HG03565 (cell line): ENCODE data around the gene LYPD4.

Experiments
- ATAC-seq: cut with Tn5 transposase; IDR thresholded peaks from one replicate; pipeline ENCODE4 v1.9.1; 2021; ENCODE audit warnings: mild to moderate bottlenecking, moderate library complexity; ENCODE audit not compliant: unreplicated experiment

The LYPD4 gene

DNA sequence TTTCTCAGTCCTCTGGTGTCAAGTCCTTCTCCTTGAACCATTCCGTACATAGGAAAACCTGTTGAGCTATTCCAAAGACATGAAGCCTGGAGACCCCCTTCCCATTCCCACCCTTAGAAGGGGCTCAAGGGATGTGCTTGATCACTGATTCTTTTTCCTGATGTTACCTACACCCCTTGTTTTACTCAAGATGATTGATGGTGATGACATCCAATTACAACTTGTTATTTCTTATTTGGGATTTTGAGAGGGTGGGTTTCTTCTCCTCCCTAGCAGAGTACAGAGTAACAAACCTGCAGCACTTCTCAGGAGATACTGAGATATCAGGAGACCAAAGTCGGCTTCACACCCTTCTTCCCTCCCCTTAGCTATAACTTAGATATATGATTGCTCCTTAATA lies 8.9 kb upstream of the LYPD4 start:
- ATAC-seq: no peak

DNA sequence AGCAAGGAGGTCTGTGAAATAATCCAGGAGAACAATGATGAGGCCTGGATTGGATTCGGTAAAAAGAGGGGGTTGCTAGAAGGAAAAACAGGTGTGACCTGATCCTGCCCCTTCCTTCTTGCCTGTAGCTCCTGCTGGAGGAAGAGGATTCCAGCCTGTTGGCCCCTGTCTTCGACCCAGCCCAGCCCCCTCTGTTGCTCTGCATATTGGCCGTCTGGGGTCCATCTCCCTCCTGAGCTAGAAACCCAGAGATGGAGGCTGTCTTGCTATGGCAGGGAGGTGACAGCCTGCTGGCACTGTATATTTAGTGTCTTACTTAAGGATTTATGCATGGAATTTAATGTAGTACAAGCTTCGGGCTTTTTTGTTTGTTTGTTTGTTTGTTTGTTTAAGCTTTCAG lies 7.0 kb upstream of the LYPD4 start:
- no peak for ATAC-seq

DNA sequence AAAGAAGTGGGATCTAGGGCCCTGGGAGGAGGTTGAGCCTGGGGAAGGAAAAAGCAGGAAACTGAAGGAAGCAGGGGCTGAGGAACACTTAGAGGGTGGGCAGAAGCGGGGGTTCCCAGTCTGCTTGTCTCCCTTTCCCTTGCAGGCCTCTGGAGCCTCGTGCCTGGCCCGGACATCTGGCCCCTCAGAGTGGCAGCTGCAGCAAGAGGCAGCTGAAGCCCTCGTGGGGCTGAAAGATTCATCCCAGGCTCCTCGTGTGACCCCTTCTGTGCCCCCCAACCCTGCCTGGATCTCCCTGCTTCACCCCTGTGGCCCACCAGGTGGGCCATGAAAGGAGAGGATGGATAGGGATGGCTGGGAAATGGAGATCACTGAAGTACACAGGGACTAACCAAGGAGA lies 5.9 kb upstream of the LYPD4 start:
- no peak for ATAC-seq

DNA sequence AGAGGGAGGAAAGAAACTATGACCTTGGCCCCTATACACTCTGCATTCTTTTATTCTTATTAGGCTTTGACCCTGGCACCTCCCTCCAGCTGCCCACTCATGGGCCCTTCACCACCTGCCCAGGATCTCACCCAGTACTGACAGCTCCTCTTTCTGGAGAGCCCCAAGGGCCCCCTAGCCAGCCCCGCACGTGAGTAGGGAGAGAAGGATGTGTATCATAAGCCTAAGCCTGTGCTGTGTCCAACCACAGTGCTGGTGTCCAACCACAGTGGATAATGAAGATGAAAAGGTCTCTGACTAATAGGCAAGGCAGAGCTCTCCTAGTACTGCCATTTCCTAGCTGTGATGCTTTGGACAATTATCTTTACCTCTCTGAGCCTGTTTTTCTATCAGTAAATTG lies 4.6 kb upstream of the LYPD4 start:
- ATAC-seq: no peak

DNA sequence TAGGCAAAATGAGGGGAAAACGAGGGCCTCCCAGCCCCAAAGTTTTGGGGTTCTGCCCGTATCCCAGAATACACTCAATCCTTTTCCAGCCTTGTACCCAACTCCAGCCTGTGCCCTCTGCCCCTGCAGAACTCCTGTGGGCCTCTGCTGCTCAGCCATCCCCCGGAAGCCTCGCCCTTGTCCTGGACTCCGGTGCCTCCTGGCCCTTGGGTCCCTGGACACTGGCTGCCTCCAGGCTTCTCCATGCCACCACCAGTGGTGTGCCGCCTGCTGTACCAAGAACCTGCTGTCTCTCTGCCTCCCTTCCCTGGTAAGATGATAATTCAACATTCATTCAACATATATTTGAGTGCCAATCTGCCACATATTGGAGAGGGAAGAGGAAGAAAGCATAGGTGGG lies 4.2 kb upstream of the LYPD4 start:
- ATAC-seq: no peak

DNA sequence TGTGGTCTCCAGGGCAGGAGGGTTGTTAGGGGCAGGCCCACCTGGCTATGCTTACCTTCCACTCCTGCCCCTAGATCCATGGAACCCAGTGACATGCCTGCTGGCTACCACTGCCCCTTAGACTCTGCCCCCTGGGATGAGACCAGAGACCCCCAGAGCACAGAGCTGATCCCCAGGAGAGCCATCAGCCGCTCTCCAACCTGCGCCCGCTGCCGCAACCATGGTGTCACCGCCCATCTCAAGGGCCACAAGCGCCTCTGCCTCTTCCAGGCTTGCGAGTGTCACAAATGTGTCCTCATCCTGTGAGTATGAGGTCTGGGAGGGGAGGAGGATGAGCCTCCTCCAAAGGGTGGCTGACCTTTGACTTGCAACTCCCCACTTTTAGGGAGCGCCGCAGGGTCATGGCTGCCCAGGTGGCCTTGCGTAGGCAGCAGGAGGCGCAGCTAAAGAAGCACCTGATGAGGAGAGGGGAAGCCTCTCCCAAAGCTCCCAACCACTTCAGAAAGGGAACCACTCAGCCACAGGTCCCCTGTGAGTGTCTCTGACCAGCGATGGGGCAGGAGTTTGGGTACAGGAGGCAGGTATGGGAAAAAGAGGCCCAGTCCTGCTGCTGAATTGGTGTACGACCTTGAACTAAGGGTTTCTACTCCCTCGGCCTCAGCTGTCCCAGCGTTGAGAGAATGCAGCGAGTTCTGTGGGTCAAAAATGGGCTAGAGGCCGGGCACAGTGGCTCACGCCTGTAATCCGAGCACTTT lies 3.0 kb upstream of the LYPD4 start:
- no peak for ATAC-seq

DNA sequence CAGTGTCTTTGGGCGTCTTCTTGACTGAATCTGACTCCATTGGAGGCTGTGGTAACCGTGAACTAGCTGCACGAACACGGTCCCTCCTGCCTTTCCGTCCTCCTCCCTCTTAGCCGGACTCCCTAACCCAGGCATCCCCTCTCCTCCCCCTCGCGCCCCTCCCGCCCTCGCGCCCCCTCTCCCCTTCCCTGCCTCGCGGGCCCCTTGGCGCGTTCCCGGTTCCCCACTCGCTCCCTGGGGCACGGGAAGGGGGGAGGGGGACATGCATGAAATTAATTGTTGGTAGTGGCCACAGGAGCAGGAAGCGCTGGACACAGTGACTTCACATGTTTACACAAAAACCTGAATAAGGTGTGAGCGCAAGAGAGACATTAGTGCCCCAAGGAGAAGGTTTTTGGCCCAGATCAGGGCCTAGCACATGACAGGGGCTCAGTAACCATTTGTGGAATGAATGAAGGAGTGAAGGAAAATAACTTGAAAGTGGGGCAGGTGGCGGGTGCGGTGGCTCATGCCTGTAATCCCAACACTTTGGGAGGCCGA lies 638 bp upstream of the LYPD4 start:
- no peak for ATAC-seq

DNA sequence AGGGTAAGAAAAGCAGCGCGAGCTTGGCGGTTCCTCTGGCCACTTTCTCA lies 343 bp upstream of the LYPD4 start, which contains the start of gene DMRTC2:
Gene DMRTC2 (plus strand): TSS at position 42 of the 50 bp plus-strand sequence. CDS start 2,387 bp downstream, outside the sequence.
- ATAC-seq: no peak

DNA sequence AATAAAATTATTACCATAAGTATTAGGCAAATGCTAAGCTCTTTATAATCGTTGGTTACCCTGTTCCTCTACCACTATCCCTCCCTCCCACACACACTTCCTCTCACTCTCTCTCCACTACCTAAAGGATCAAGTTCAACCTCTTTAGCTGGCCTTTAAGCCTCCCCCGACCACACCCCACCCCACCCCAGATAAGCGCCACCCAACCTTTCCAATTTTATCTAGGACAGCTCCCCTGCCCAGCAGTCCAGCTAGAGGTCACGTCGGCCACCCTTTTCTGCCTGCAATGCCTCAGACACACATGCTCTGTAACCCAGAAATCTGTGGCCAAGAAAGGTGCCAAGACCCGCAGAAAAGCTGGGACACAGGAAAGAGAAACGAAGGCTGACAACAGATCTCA lies 1.1 kb downstream of the LYPD4 start:
- no peak for ATAC-seq

DNA sequence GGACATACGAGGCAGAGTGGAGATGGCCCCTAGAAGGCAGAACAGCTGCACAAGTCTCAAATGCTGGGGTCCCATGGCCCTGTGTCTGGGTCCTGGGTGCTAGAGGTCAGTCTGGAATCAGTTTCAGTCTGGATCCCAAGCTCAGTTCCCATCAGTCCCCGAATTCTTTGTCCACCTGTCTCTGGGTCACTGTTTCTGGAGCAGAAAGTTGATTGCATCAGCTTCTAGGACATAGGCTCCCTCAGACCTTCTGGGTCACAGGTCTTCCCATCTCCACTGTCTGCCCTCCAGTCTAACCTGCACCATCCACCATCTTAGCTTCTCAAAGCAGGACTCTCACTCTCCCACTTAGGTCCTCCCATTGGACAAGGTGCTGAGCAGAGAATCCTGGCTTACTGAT lies 5.3 kb downstream of the LYPD4 start:
- no peak for ATAC-seq

DNA sequence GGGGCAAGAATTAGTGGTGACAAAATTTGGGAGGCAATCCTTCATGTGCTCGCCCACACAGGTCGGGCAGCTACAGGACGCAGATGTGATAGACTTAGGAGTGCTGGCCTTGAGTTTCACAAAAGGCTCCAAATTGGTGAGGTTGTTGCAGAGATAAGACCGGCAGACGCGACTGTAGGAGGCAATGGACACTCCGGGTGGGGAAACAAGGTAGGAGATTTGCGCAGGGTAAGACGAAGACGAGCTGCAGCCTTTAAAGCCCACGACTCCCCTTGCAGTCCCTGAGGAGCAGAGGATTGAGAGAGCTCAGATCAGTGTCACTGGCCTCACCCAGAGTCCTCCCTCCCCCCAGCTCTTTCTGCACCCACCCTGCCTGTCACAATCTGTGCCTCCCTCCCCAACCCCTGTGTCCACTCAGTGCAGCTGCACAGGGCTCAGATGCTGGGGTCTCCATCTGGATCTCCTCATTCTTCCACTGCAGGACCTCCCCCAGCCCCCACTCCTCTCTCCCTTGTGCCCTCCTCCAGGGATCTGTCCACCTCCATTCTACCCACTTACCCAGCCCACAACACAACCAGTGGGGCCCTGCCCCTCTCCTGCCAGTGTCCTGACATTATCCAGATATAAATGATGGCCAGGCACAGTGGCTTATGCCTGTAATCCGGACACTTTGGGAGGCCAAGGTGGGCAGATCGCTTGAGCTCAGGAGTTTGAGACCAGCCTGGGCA lies 6.3 kb downstream of the LYPD4 start:
- no peak for ATAC-seq

DNA sequence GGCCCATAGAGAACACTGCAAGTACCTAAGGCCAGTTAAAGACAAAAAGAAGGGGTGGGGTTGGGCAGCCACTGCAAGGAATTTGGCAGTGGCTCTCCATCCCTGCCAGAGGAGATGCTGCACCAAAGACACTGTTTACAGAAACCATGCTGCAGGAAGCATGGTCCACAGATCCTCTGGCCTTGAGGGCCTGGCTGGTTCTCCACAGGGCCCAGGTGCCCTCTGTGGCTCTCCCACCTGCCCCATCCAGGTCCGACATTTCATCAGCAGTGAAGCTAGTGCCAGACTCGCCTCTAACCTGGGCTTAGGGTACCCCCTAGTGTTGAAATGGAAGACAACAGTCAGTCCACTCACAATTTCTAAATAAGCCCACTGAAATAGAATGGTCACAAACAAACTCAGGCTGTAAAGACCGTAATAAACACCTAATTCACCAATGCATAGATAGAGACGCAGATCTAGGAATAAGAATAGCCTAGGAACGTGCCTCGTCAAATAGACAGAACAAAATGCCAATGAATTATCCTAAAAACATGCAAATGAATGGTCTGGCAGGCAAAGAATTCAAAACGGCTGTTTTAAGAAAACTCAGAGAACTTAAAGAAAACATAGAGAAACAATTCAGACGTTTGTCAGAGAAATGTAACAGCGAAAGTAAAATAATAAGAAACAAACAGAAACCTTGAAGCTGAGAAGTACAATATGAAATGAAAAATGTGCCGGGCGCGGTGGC lies 23.3 kb downstream of the LYPD4 start:
- no peak for ATAC-seq

DNA sequence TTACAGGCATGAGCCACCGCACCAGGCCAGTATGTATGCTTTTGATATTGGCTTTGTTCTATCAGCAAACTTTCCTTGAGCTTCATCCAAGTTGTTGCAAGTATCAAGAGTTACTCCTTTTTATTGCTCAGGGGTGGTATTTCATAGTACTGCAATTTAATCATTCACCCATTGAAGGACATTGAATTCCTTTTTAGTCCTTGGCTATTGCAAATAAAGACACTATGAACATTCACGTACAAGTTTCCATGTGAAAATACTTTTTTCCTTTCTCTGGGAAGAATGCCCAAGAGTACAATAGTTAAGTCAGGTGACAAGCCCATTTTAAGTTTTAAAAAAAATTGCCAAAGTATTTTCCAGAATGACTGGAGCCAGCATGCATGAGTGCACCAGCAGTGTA lies 27.7 kb downstream of the LYPD4 start:
- no peak for ATAC-seq

DNA sequence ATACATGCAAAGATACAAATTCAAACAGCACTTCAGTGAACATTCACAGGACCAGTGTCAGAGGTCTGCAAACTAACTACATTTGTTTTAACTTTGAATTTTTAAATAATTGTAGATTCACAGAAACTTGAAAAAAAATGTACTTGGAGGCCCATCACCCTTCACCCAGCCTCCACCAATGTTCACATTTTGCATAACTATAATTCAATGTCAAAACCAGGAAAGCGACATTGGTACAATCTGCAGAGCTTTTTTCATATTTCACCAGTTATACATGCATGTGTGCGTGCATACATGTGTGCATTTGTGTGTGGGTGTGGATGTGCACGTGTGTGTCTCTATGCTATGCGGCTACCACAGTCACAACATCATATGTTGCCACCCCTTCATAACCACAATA lies 29.2 kb downstream of the LYPD4 start:
- ATAC-seq: no peak

DNA sequence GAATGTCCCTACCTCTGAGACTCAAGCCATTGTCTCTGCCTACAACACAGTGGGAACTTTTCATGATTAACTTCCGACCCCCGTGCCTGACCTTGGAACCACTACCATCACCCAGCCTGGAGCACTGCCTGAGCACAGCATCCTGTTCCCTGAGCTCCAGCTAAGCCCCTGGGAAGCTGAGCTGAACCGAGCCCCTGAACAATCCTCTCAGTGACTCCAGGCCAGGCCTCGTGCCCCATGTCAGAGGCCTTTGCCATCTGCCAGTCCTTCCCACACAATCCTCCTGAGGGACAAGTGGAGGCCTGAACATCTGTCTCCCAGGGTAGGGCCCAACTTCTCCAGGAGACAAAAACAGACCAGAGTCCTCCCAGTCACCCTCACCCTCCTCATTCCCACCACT lies 30.6 kb downstream of the LYPD4 start:
- no peak for ATAC-seq

DNA sequence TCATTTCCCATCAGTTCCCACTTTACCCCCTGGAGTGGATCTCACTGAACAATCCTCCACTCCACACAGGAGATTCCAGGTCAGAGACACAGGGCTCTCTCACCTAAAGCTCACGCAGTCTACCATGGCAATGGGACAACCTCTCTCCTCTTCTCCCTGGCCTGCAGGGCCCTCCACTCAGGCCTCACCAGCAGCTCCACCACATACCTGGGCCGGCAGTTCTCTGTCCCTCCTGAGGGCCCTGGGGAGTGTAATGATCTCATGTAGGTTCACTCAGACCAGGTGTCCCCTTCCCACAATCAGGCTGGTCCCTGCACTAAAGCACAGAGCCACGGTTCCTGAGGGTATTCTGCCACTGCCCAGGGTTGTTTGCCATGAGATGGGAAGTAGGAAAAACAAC lies 32.5 kb downstream of the LYPD4 start:
- no peak for ATAC-seq

DNA sequence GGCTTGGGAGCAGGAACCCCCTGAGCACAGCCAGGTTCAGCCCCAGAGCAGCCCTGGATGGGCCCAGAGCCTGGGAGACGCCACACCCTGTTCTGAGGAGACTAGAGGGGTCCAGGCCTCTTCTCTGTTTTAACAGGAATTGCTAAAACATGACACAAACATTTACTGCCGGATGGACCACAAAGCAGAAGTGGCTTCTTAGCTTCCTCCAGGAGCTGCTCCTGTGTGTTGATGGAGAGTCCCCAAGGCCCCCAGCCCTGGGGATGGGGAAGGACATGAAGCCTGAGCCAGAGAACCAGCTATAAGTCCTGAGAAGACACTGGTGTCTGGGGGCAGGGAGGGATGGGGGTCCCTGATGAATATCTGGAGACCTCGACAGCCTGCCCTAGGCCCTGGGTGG lies 33.4 kb downstream of the LYPD4 start:
- ATAC-seq: no peak

DNA sequence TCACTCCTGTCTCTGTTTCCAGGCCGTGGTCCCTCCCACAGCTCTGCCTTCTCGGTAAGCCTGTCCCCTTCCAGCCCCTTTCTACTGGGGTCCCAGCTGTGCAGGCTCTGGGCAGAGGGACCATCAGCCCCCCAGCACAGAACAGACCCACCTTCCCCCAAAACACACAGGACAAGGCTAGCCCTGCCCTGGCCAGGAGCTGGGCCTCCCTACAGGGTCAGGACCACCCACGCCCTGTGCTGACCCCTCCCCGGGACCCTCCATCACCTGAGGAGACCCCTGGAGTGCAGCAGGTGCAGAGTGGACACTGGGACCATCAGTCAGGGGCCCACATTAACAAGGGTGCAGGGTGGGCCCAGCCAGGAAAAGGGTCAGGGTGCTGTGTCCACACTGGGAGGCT lies 34.2 kb downstream of the LYPD4 start:
- ATAC-seq: no peak

DNA sequence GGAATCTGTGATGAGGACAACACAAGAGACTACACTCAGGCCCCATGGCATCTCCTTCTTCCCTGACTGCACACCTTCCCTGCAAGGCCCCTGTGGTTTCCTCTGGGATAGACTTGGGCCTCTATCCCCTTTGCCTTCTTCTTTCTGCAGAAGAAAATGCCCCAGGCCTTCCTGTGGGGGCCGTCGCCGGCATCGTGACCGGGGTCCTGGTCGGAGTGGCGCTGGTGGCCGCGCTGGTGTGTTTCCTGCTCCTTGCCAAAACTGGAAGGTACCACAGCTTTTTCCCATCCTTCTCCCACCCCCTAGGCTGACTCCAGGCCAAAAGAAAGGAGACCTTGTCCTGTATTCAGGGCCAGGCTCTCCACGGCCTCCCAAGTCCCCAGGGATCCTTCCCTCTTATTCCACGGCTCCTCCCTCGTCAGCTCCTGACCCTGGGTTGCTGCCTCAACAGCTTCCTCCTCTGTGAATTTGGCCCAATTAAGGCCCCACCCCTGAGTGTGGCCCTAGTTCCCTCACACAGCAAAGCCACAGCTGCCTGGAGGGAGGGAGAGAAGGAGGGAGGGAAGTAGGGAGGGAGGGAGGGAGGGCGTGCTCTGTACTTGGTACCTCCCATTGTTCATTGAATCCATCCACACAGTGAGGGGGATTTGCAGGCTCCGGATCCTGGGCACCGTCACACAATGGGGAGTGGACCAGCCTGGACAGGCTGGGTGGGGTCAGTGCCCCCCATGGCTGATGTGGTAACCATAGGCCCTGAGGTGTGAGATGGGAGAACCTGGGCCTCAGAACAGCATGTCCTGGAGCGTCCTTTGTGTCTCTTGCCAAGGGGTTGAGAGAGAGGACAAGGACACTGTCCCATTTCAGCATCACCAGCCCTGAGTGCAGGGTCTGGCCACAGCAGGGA lies 35.6 kb downstream of the LYPD4 start:
- ATAC-seq: no peak

DNA sequence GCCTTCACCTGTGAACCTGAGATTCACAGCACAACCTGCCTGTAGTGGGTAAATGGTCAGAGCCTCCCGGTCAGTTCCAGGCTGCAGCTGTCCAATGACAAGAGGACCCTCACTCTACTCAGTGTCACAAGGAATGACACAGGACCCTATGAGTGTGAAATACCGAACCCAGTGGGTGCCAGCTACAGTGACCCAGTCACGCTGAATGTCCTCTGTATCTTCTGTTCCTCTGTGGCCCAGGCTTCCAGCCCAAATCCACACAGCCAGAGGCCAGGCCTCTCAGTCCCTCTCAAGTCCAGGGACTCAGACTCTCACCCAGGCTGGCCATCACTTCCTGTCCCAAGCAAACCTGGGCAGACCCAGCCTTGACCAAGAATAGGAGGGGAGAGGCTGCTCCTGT lies 37.3 kb downstream of the LYPD4 start:
- ATAC-seq: no peak

DNA sequence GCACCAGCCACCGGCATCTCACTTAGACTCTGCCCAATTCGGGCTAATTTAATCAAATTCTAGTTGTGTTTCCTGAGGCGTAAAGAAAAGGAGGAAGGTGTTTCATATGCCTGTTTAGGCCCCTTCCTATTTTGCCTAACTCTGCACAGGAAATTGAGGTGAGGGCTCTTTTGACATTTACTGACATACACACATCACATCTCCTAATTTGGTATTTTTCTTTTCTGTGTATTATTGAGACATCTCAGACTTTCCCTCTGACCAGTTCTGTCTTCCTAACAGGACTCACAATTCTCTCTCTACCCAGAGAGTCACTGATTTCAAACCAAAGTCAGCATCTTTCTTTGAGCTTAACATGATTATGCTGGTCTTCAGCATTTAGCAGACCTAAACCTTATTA lies 40.1 kb downstream of the LYPD4 start:
- no peak for ATAC-seq
